RWPE2 (cell line): ENCODE data around the gene NGF.

Experiments
- ATAC-seq: fragments of 200-7000 bp; cut with Tn5 transposase; 3 replicates; pipeline ENCODE4 v1.9.1; 2021; ENCODE audit warnings: low read depth
- DNase-seq: peaks from one replicate; pipeline ENCODE4 v3.0.0-alpha.2; 2020; ENCODE audit warnings: low spot score
- H3K27ac ChIP-seq: fragments of 450-650 bp; 2 replicates; pipeline ENCODE4 v1.5.1; 2017; ENCODE audit warnings: mild to moderate bottlenecking; ENCODE audit not compliant: poor library complexity, severe bottlenecking
- H3K27me3 ChIP-seq: fragments of 250-450 bp; sonication (Bioruptor Pico); 2 replicates; pipeline ENCODE4 v1.5.1; 2021; ENCODE audit warnings: mild to moderate bottlenecking, moderate library complexity; ENCODE audit not compliant: insufficient read depth, poor library complexity, severe bottlenecking
- H3K36me3 ChIP-seq: fragments of 250-450 bp; sonication (Bioruptor Pico); 2 replicates; pipeline ENCODE4 v1.5.1; 2020; ENCODE audit warnings: low read depth, mild to moderate bottlenecking, moderate library complexity
- H3K4me1 ChIP-seq: fragments of 250-450 bp; sonication (Bioruptor Pico); 2 replicates; pipeline ENCODE4 v1.5.1; 2021; ENCODE audit warnings: mild to moderate bottlenecking, moderate library complexity; ENCODE audit not compliant: insufficient read depth, poor library complexity, severe bottlenecking
- H3K4me3 ChIP-seq: fragments of 250-450 bp; sonication (Bioruptor Pico); 2 replicates; pipeline ENCODE4 v1.5.1; 2021; ENCODE audit warnings: mild to moderate bottlenecking, moderate library complexity; ENCODE audit not compliant: severe bottlenecking
- H3K9me3 ChIP-seq: fragments of 250-450 bp; sonication (Bioruptor Pico); 2 replicates; pipeline ENCODE4 v1.5.1; 2021; ENCODE audit warnings: mild to moderate bottlenecking, moderate library complexity; ENCODE audit not compliant: severe bottlenecking
- TF ChIP-seq, protein P1 (sequence below): fragments of 450-650 bp; IDR thresholded peaks from one replicate; pipeline ENCODE4 v1.5.1; 2017; ENCODE audit warnings: mild to moderate bottlenecking, moderate library complexity; ENCODE audit not compliant: poor library complexity, severe bottlenecking

Gene NGF

DNA sequence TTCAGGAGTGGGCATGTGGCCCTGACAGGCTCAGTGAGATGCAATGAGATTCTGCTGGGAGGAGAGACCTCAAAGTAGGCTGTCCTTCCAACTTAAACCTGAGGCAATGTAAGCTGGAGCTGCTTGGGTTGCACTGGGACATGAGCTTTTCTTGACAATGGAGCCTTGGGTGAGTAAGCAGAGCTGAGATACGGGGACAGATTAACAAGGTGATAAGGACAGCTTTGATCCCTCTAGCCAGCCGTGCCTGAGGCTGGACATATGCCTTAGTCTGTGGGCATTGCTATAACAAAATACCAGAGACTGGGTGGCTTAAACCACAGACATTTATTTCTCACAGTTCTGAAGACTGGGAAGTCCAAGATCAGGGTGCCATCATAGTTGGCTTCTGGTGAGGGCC, 18.3 kb upstream of the NGF start:
- TF ChIP-seq, protein P1, sequence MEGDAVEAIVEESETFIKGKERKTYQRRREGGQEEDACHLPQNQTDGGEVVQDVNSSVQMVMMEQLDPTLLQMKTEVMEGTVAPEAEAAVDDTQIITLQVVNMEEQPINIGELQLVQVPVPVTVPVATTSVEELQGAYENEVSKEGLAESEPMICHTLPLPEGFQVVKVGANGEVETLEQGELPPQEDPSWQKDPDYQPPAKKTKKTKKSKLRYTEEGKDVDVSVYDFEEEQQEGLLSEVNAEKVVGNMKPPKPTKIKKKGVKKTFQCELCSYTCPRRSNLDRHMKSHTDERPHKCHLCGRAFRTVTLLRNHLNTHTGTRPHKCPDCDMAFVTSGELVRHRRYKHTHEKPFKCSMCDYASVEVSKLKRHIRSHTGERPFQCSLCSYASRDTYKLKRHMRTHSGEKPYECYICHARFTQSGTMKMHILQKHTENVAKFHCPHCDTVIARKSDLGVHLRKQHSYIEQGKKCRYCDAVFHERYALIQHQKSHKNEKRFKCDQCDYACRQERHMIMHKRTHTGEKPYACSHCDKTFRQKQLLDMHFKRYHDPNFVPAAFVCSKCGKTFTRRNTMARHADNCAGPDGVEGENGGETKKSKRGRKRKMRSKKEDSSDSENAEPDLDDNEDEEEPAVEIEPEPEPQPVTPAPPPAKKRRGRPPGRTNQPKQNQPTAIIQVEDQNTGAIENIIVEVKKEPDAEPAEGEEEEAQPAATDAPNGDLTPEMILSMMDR = no peak

DNA sequence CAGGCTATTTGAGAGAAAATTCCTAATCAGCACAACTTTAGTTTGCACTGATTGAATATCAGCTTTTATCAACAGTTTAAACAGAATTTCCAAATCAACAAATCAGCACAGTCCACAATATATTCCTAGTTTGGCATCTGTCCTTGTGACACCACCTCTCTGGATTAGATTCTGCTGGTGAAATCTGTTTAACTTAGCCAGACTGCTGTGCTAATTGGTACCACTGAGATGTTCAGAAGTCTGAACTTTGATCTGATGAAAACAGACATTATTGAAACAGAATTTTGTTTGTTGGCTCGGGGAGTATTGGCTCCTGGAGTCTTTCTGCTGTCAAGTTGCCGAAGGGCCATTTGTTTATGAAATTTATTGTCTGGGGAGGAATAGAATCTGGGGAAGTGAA, 17.0 kb upstream of the NGF start:
- TF ChIP-seq, protein P1 = no peak
- Histone ChIP-seq H3K4me1 (no peaks in the 10 kb centered on the region), H3K9me3 (no peaks in the 10 kb centered on the region), H3K27ac (no peak overlapping the region), H3K4me3 (no peak overlapping the region), H3K36me3 (no peaks in the 10 kb centered on the region), H3K27me3 (no peaks in the 10 kb centered on the region)
- no peak for DNase-seq
- no peak for ATAC-seq

More for the DNA sequence above, 18.3 kb upstream of the NGF start:
- Histone ChIP-seq H3K4me1 (no peaks in the 10 kb centered on the region), H3K36me3 (no peaks in the 10 kb centered on the region), H3K9me3 (no peaks in the 10 kb centered on the region), H3K4me3 (no peak overlapping the region), H3K27ac (no peak overlapping the region), H3K27me3 (no peaks in the 10 kb centered on the region)
- DNase-seq (no peak), ATAC-seq (no peak)

DNA sequence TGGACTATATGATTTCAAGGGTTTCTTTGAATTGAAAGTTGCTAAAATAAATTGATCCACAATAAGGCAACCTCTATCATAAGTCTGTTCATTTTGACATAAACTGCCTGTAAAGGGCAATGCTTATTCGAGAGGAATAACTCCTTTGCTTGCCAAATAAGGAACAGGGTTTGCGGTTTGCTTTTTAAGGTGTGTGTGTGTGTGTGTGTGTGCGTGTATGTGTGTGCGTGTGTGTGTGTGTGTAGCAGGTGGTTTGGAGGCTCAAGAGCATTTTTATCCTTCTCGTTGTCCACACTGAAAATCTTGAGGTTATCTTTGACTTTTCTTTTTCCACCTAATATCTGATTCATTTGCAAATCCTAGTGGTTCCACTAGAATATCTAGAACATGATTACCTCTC, 13.1 kb upstream of the NGF start:
- Histone ChIP-seq H3K9me3 (no peaks in the 10 kb centered on the region), H3K4me3 (no peak overlapping the region), H3K27ac (no peak overlapping the region), H3K4me1 (no peaks in the 10 kb centered on the region), H3K27me3 (no peaks in the 10 kb centered on the region), H3K36me3 (no peaks in the 10 kb centered on the region)
- TF ChIP-seq, protein P1 = no peak
- ATAC-seq (no peak), DNase-seq (no peak)

DNA sequence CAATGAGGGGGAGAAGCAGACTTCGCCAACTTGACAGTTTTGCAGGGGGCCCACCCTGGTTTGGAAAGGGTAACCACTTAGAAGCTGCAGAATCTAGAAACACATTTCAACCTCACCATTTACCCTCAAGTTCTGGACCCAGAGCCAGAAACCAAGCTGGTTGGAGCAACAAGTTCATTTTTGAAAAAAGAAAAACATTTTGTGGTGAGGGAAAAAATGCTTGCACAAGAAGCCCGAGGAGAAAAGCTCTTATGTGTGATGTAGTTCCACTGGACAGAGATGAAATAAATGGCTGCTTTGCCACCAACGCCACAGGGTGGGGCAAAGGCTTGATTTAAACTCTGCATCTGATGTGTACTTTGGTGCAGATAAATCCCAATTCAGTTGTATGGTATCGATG, 10.6 kb upstream of the NGF start:
- TF ChIP-seq, protein P1 = no peak
- H3K4me1 ChIP-seq = no peaks in the 10 kb centered on the region
- H3K4me3 ChIP-seq = no peak overlapping the region
- ATAC-seq (no peak), DNase-seq (no peak)
- H3K36me3 ChIP-seq = no peaks in the 10 kb centered on the region
- H3K27ac ChIP-seq = no peak overlapping the region
- no peaks in the 10 kb centered on the region for H3K27me3 ChIP-seq
- no peaks in the 10 kb centered on the region for H3K9me3 ChIP-seq

DNA sequence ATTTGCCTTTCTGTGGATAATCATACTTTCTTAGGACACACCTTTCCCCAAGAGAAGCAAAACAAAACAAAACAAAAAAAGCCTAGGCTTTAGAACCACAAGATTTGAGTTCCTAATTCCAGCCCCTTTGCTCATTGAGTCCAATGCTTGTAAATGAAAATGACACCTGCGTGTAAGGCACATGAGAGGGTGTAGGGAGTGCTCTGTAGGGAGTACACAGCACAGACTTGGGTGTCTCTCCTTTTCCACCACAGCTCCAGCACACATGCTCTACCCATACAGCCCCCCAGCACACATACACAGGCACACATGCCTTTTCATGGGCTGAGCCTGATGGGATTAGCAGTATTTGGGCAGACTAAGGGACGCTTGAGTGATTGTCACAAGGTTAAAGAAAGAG, 9.2 kb upstream of the NGF start:
- Histone ChIP-seq H3K27ac (no peak overlapping the region), H3K4me3 (no peak overlapping the region), H3K36me3 (no peaks in the 10 kb centered on the region), H3K9me3 (no peaks in the 10 kb centered on the region), H3K27me3 (no peaks in the 10 kb centered on the region), H3K4me1 (no peaks in the 10 kb centered on the region)
- no peak for ATAC-seq
- no peak for DNase-seq
- TF ChIP-seq, protein P1 = no peak
